Pancreas (tissue), 10 donors: ENCODE measurements around the gene SKAP1. TPM values are rescaled to one million over a fixed set of nuclear protein-coding genes. Genes with fewer than 3 reads are reported as not detected.

Experiments used
- ATAC-seq, 4 donors: fragments of 200-7000 bp; cut with Tn5 transposase; one replicate each; pipeline versions ENCODE4 v1.8.0 to v1.9.1; 2020; ENCODE audit warnings: mild to moderate bottlenecking in 4 of 4, moderate library complexity in 4 of 4
- DNase-seq, 6 donors: peaks; one replicate each; pipeline ENCODE4 v3.0.0-alpha.2; 2020
- FAIRE-seq: peaks from 2 replicates; lab custom pipeline; 2012; peaks lifted over from hg19 to GRCh38; lab: Jason Lieb, UNC
- H3K27ac ChIP-seq, 4 donors: fragments of 200-600 bp; sonication (generic); 1 replicate in 3 of 4; 2 replicates in 1 of 4; pipeline versions ENCODE4 v1.5.0 to v1.8.0; 2020
- H3K27me3 ChIP-seq, 4 donors: fragments of 200-600 bp; one replicate each; pipeline ENCODE4 v1.8.0; 2021
- H3K36me3 ChIP-seq, 3 donors: fragments of 200-600 bp; sonication (generic) in 1 of 3; one replicate each; pipeline versions ENCODE4 v1.5.0 to v1.8.0; 2020 to 2021
- H3K4me1 ChIP-seq, 3 donors: fragments of 200-600 bp; one replicate each; pipeline ENCODE4 v1.8.0; 2021
- H3K4me3 ChIP-seq, 4 donors: fragments of 200-600 bp; sonication (generic) in 2 of 4; one replicate each; pipeline versions ENCODE4 v1.5.0 to v1.8.0; 2020 to 2021
- H3K9me3 ChIP-seq, 4 donors: fragments of 200-600 bp; one replicate each; pipeline ENCODE4 v1.8.0; 2021
- CTCF ChIP-seq, 4 donors: fragments of 200-600 bp; sonication (generic) in 3 of 4; IDR thresholded peaks; one replicate each; pipeline versions ENCODE4 v1.5.0 to v1.8.0; 2021; ENCODE audit warnings: antibody characterized with exemption in 4 of 4
- WGBS, 2 donors: extraction: QIAGEN DNeasy Blood & Tissue Kit; methylation state at CpG; one replicate each; pipeline ENCODE4 v1.1.7; 2013; 5-methylcytosine and 5-hydroxymethylcytosine counted together
- intact Hi-C, 3 donors: fragments of 100-400 bp; cut with DNase I; formaldehyde crosslinking; loops; one replicate each; pipeline versions ENCODE4 v1.11.1 to v1.14.2; 2022
- polyA plus RNA-seq, 2 donors: library from polyadenylated mRNA; stranded (reverse); fragments of 200-250 nt; gene quantifications; one replicate each; pipeline ENCODE4 v1.2.3, GENCODE V29; 2013
- total RNA-seq, 6 donors: library from RNA; stranded (reverse); fragmentation: NEBNext Ultra II Directional in 4 of 6; extraction: Animal tissue kit (Norgen Biotek cat#: 25700) in 4 of 6; gene quantifications; one replicate each; pipeline versions ENCODE4 v1.2.1 to v1.2.4, GENCODE V29; 2021 to 2023
- donor health status: healthy with polysubstance abuse.
- donor health status: DM: no; HTN: no; CAD: no; lungs with moderate emphysema.
- donor health status: DM: no; HTN: no; CAD: no.
- donor health status: control.
- donor health status: control.
- donor health status: Bipolar disorder and iron deficiency.
- donor health status: DM: yes; HTN: yes; CAD: no.
- donor health status: DM: no; HTN: no; CAD: no.
- donor health status: DM: no; HTN: no; CAD: no.
- donor health status: DM: yes; HTN: yes; CAD: no.

Gene SKAP1
- total and polyA plus RNA-seq, 8 donors = 0.92 to 5.2 (median 3.0) TPM

- Histone ChIP-seq H3K36me3 (no peaks in the 10 kb centered on the region), H3K9me3 (no peaks in the 10 kb centered on the region), H3K4me3 (no peak overlapping the region), H3K4me1 (no peaks in the 10 kb centered on the region), H3K27me3 (peaks cover 3 to 39% (median 6%) of the 10 kb centered on the region in 4 donors), H3K27ac (no peak overlapping the region)
- TF ChIP-seq CTCF (IDR thresholded peaks at IDR 0.05) = no peak
- intact Hi-C loops = no loop called here
- DNase-seq (no peak), FAIRE-seq (no peak), ATAC-seq (no peak)
Measured at GRCh38 chr17:48335146-48335784, 94.7 kb downstream of the SKAP1 start.

GRCh38 chr17:48333034-48333530 lies 96.9 kb downstream of the SKAP1 start:
- FAIRE-seq (no peak), ATAC-seq (no peak), DNase-seq (no peak)
- Histone ChIP-seq H3K27me3 (peaks cover 3 to 39% (median 8%) of the 10 kb centered on the region in 4 donors), H3K4me1 (no peaks in the 10 kb centered on the region), H3K27ac (no peak overlapping the region), H3K9me3 (no peaks in the 10 kb centered on the region), H3K4me3 (no peak overlapping the region), H3K36me3 (no peaks in the 10 kb centered on the region)
- intact Hi-C loops = no loop called here
- no peak for TF ChIP-seq CTCF (IDR thresholded peaks at IDR 0.05)
- WGBS, 2 donors = 60 to 80% methylated on average over 1 of the region's 1 CpG

GRCh38 chr17:48330887-48331286 lies 99.1 kb downstream of the SKAP1 start:
- Histone ChIP-seq H3K27ac (no peak overlapping the region), H3K36me3 (no peaks in the 10 kb centered on the region), H3K9me3 (no peaks in the 10 kb centered on the region), H3K4me1 (no peaks in the 10 kb centered on the region), H3K27me3 (peaks cover 3 to 39% (median 8%) of the 10 kb centered on the region in 4 donors), H3K4me3 (no peak overlapping the region)
- ATAC-seq = no peak
- no peak for TF ChIP-seq CTCF (IDR thresholded peaks at IDR 0.05)
- WGBS, 2 donors = 55 to 62% methylated on average over 4 of the region's 4 CpGs
- intact Hi-C loops = no loop called here
- no peak for DNase-seq
- no peak for FAIRE-seq

GRCh38 chr17:48330421-48330820 lies 99.6 kb downstream of the SKAP1 start:
- Histone ChIP-seq H3K4me1 (no peaks in the 10 kb centered on the region), H3K36me3 (no peaks in the 10 kb centered on the region), H3K27ac (no peak overlapping the region), H3K27me3 (peaks cover 3 to 36% (median 8%) of the 10 kb centered on the region in 4 donors), H3K9me3 (no peaks in the 10 kb centered on the region), H3K4me3 (no peak overlapping the region)
- no peak for TF ChIP-seq CTCF (IDR thresholded peaks at IDR 0.05)
- DNase-seq (no peak), ATAC-seq (no peak), FAIRE-seq (no peak)
- WGBS, 2 donors = 62 to 65% methylated on average over 3 of the region's 3 CpGs
- intact Hi-C loops = no loop called here

- WGBS, 2 donors = 70 to 73% methylated on average over 1 of the region's 1 CpG
- peak in 1 of 4 donors; percentile 25 for ATAC-seq
- Histone ChIP-seq H3K36me3 (no peaks in the 10 kb centered on the region), H3K27ac (no peak overlapping the region), H3K27me3 (peaks cover 0 to 18% (median 8%) of the 10 kb centered on the region in 4 donors), H3K9me3 (no peaks in the 10 kb centered on the region), H3K4me1 (no peaks in the 10 kb centered on the region), H3K4me3 (no peak overlapping the region)
- intact Hi-C loops = no loop called here
- no peak for TF ChIP-seq CTCF (IDR thresholded peaks at IDR 0.05)
- DNase-seq = no peak
- FAIRE-seq = no peak
Measured at GRCh38 chr17:48328457-48328856, 101.6 kb downstream of the SKAP1 start.
